Dedifferentiated amniotic fluid mesenchymal stem cell (primary cell): Measurements from ENCODE around the gene PXMP4.

Experiments
- DNase-seq: peaks from one replicate; pipeline ENCODE4 v3.0.0-alpha.2; 2016; ENCODE audit errors: extremely low spot score

PXMP4 gene

GRCh38 chr20:33669873-33670640, 50.1 kb downstream of the PXMP4 start:
- no peak for DNase-seq

- no peak for DNase-seq
Measured at GRCh38 chr20:33669224-33669623, 50.9 kb downstream of the PXMP4 start.

- DNase-seq, result no peak
Measured at GRCh38 chr20:33668466-33669155, 51.5 kb downstream of the PXMP4 start.

DNA sequence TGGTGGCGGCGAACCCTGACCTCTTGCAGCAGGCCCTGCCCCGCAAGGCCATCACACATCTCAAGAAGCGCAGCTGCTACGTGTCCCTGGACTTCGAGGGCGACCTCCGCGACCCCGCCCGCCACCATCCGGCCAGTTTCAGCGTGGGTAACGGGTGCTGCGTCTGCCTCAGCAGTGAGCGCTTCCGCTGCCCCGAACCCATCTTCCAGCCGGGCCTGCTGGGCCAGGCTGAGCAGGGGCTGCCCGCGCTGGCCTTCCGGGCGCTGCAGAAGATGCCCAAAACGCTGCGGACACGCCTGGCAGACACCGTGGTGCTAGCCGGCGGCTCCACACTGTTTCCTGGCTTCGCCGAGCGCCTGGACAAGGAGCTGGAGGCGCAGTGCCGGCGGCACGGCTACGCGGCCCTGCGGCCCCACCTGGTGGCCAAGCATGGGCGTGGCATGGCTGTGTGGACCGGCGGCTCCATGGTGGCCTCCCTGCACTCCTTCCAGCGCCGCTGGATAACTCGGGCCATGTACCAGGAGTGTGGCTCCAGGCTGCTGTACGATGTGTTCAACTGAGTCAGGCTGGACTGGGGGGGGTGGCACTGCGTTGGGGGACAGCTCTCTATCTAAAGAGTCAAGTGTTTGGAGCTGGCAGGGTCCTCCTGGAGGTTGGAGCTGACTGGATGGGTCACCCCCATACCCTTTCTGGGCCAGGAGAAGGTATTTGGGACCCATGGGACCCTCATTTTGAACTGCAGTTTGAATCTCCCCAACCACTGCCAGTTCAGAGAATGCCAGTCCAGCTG, 52.2 kb downstream of the PXMP4 start:
- peak; percentile 63 for DNase-seq

- no peak for DNase-seq
Measured at GRCh38 chr20:33667245-33667675, 52.9 kb downstream of the PXMP4 start.

- peak; percentile 97 for DNase-seq
Measured at GRCh38 chr20:33666293-33667244, 53.5 kb downstream of the PXMP4 start, which contains the start of gene ACTL10. Gene ACTL10, plus strand, starts transcription at chr20:33666943. Its CDS starts 555 bp downstream, at chr20:33667498.

DNA sequence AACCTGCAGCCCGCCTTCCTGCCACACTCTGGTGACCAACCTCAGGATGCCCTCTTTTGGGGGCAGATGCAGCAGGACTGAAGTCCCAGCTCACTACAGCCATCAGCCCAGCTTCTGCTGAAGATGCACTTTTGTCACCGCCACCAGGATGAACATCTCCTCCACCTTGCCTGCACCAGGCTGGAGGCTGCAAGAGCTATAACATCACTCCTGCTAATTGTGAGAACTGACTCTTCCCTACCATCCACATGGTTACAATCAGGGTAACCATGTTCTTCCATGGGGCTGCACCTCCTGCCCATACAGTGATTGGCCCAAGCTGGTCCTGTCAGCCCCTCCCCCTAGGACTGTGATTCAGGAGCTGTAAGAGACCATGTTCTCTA, 55.4 kb downstream of the PXMP4 start:
- DNase-seq, result no peak

DNA sequence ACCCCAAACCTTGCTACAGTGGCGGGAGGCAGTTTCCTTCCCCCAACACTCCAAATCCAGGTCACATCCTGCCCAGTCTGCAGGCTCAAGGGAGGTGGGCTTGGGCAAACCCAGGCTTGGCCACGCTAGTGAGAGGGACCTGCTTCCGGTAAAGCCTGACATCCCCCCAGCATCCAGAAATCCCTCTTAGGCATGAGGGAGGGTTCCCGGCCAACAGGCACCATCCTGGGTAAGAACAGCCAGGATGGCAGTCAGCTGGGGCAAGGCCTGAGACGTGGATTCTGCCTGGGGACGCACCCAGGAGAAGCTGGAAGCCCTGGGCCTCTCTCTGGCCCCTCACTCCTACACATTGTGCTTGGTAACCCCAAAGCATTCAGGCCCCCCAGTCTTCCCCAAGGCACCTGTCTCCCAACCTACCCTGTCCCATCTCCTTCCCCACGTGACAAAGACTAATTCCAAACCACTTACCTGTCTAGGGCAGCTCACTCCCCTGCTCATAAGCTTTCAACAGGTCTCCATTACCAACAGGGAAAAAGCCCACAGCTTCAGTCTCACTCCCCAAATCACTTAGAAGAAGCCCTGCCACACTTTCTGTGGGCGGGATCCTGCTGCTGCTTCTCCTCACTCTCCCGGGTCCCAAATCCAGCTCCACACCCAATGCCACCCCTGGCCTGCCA, 55.9 kb downstream of the PXMP4 start:
- no peak for DNase-seq

DNA sequence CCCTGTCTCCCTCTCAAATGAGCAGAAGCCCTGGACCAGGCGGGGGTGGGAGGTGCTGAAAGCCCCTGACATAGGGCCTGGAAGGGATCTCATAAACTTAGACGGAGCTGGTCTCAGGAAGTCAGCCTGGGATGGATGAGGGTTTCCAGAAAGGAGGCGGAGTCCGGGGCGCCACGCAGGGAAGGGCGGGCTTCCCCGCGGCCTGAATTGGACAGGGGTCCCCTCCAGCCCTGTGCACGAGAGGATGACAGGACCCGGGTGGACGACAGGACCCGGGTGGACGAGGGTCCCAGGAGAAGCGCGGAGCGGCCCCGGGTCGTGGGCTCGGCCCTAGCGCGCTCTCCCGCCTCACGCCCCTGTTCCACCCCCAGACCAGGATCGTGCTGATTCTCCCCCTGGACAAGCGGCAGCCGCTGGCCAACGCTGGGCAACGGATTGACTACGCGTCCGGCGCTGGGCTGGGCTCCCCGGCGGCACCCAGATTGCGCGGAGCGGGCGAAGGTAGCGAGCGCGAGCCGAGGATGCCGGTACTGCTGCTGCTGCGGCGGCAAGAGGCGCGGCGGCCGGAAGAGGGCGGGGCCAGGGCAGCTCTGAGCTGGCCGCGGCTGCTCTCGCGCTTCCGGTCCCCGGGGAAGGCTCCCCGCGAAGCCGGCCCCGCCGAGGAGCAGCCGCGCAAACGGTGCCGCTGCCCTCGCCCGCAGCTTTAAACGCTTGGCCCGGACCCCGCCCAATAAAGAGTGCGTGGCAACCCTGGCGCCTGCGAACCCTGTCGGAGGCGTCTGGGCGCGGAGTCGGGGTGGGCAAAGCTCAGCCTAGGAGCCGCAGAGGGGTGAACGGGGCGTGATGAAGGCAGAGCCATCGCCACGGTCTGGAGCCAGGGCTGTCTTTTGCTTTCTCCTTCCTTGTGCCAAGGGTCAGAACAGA, 56.7 kb downstream of the PXMP4 start:
- DNase-seq, result peak; percentile 72

- DNase-seq, result no peak
Measured at GRCh38 chr20:33662172-33662571, 57.9 kb downstream of the PXMP4 start, which contains the start of gene C20orf144. Gene C20orf144, plus strand, starts transcription at chr20:33662327. Its CDS starts 19 bp downstream, at chr20:33662346.

- no peak for DNase-seq
Measured at GRCh38 chr20:33660685-33661058, 59.4 kb downstream of the PXMP4 start.

GRCh38 chr20:33660035-33660684, 60.0 kb downstream of the PXMP4 start:
- no peak for DNase-seq

DNA sequence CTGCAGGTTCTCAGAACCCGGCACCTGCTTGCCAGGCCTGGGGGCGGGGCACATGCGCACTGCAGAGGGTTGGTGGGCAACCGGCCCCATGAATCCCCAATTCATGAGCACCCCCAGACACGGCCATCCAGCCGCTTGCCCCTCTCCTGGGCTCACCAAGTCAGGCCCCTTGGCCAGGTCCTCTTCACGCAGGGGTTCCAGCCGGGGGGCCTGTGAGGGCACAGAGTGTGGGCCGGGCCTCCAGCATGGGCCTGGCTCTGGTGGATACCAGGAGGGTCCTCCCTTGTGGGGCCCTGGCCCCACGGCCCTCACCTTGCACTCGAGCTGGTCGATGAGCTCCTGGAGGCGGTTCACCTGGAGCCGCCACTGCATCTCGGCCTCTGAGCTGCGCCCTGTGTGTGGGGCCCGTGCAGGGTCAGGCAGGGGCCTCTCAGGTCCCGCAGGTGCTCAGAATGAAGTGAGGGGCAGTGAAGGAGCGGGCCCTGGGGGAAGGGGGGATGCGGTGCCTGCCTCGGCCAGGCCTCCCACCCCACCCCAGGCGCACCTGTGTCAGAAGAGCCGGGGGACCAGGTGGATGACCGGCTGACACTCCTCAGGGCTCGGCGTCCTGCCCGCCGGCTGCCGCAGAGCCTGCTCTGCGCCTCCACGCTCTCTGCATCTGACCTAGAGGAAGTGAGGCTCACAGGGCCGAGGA, 60.6 kb downstream of the PXMP4 start:
- no peak for DNase-seq

DNA sequence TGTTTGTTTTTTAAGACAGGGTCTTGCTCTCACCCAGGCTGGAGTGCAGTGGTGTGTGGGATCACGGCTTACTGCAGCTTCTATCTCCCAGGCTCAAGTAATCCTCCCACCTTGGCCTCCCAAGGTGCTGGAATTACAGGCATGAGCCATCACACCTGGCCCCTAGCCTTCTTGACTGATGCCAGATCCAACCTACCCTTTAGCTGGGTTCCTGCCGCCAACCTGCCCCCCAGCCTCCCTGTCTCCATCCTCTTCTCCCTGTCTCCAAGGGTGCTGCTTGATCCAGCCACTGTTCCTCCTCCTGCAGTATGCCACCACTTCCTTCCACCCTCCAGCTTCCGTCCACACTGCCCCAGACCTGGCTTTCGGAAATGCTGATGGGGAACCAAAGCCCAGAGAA, 61.2 kb downstream of the PXMP4 start:
- no peak for DNase-seq

DNA sequence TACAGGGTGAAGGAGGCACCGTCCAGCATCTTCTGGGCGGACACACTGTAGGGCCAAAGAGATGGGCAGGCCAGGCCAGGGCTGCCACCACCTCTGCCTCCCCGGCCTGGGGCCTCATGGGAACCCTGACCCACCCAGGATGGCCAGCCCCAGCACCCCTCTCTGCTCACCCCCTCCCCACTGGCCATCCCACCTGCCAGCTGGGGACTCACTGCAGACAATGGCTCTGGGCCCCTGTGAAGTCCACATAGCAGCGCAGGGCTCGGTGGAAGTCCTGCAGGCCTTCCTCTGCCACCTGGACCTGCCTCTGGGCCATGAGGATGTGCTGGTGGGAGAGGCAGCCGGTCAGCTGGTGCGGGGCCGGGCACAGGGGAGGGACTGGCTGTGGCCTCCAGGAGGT, 61.6 kb downstream of the PXMP4 start:
- DNase-seq, result no peak

GRCh38 chr20:33657704-33658095, 62.4 kb downstream of the PXMP4 start:
- no peak for DNase-seq

GRCh38 chr20:33656783-33657703, 63.1 kb downstream of the PXMP4 start:
- DNase-seq, result no peak
